CD4-positive, alpha-beta T cell treated with Interleukin-1 beta for 1 hour (primary cell): Measurements from ENCODE around the gene FHIP2A.

Experiments
- DNase-seq, 2 donors: peaks; one replicate each; pipeline ENCODE4 v3.0.0-alpha.2; 2020 to 2022

FHIP2A gene

DNA sequence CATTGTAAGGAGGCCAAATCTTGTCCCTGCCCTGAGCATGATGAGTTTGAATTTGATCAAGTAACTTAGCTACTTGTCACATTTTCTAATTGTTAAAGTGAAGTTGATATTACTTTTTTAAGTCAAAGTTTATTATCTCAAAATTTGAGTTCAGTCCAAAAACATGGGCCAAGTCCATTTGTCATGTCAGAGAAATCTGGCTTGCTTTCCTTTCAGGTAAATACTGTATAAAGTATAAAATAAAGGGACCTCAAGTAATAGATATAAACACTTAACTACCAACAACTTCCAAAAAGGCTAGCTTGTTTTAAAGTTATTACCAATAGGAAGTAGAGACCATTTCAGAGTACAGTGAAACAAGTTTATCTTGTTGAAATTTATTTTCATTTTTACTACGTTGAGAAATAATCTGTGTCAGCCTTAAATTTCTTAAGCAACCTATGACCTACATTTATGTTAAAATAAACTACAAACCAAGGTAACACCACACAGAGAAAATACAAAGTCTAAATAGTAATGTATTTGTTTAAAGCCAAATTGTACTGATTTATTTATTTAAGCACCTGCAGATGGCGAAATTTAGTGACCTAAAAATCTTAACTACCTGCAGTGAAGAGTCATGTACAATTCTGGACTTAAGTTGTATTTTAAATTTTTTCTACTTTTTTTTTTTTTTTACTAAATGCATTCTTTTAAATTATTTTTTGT is 36.5 kb downstream of the FHIP2A start:
- DNase-seq = no peak

- no peak for DNase-seq
Observed at GRCh38 chr10:114859222-114859621, 37.6 kb downstream of the FHIP2A start.

GRCh38 chr10:114862456-114862855 is 40.9 kb downstream of the FHIP2A start:
- DNase-seq = no peak

DNA sequence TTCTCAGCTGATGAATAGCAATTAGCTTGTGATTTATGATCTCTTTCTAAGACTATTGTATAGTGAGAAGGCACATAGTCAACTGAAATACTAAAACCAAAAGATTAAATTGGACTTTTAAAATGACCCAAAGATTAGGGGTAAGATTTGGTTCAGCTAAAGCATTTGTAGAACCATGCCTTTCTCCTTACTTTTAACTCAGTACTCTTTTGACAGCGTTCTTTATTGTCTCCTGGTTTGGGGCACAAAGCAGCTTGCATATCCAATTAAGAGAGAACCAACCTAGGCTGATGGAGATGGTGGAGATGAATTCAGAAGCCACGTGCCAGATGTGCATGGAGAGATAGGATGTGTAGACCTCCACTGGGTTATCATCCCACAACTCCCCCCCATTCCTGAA is 45.8 kb downstream of the FHIP2A start:
- no peak for DNase-seq

GRCh38 chr10:114868870-114869519 is 47.4 kb downstream of the FHIP2A start:
- DNase-seq = no peak

DNA sequence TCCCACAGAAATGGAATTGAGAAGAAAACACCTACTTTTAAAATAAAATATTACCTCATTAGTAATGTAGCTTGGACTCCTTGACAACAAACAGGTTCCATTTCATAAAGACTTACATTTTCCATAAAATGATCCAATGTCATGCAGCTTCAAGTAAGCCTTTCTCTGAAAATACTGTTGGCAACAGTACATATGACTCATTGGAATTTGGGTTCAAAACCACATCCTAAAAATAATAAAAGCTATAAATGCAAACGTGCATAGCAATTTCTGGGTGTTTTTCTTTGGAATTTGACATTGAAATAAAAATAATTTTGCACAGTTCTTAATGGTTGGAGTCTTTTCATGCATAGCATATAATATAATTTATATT is 47.9 kb downstream of the FHIP2A start:
- no peak for DNase-seq

GRCh38 chr10:114870486-114870885 is 48.9 kb downstream of the FHIP2A start:
- DNase-seq = no peak

DNA sequence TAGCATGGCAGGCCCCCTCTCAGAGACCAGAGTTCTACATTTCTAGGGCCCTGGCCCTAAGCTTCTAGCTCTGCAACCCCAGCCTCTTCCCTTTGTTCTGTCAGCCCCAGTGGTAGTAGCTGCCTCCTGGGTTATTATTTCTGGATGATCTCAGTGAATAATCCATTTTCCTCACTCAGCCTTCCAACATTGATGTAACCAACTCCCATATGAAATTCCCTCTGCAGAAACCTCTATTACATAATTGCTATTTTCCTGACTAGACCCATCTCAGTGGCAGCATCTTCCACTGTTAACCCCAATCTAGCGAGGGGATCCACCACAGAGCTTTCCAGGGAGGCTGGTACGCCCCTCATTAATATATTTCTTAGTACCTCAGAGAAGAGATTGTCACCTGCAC is 49.8 kb downstream of the FHIP2A start:
- DNase-seq = no peak
